ENCODE results near the gene TSBP1.
"Not testable (repeated sequence)": the region's sequence is repeated elsewhere in the genome, so short reads cannot be mapped to it uniquely, and the experiment has no call there.

Gene TSBP1

DNA sequence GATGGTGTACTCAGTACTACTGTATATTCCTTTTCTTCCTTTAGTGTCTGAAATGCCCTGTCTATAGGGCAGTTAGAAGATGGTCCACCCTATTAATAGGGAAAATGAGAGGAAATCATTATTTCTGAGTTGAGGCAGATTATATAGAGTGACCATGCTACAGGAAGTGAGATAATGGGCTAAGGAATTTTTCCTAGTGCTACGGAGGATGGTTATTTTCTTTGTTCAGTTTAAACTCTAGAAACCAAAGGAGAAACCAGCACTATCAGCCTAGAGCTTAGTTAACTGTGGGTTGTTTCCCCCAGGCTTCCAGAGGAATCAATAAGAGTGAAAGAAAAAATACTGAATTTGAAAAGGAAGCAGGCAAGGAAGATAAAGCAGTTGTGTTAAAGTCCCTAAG, 474 bp downstream of the TSBP1 start:
- DNase-seq = no peak

- no peak for DNase-seq
Observed at GRCh38 chr6:32370505-32370904, 1.2 kb downstream of the TSBP1 start.

- no peak for DNase-seq
Observed at GRCh38 chr6:32369660-32370059, 2.0 kb downstream of the TSBP1 start.

DNA sequence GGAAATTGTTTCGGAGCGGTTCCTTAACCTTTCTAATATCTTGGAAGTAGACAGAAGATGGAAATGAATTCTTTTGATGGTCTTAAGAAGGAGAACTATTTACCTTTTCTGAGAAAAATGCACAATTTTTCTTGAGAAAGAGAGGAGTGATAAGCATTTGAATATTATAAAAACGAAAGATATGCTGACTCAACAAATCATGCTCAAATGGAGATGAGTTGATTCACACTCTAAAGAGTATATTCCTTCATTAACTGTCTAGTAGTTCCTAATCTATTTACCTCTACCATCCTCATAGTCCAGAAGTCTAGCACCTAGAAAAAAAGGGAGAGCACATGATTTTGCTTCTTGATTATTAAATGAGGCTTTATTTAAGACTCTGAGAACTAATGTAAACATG, 4.1 kb downstream of the TSBP1 start:
- no peak for DNase-seq

GRCh38 chr6:32359225-32359624, 12.5 kb downstream of the TSBP1 start:
- DNase-seq = not testable (repeated sequence)

GRCh38 chr6:32358548-32358947, 13.2 kb downstream of the TSBP1 start:
- DNase-seq = not testable (repeated sequence)

GRCh38 chr6:32355018-32355417, 16.7 kb downstream of the TSBP1 start:
- no peak for DNase-seq

GRCh38 chr6:32353348-32353747, 18.4 kb downstream of the TSBP1 start:
- DNase-seq = no peak

DNA sequence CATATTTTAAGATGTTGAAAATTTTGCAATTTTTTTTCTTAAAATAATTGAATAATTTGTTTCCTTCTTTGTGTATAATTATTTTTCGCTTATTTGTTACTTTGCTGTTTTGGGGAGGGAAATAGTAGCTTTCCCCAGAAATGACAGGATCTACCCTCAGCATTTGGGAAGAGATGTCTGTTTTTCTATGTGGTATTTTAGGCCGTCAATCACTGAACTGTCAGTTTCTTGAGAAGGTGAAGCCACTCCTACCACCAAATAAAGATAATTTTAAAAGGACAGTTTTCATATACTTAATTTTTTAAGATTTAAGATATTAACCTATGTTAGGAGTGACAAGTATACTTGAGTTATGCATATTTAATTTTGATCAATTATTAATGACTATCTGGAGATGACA, 31.5 kb downstream of the TSBP1 start:
- DNase-seq = no peak

DNA sequence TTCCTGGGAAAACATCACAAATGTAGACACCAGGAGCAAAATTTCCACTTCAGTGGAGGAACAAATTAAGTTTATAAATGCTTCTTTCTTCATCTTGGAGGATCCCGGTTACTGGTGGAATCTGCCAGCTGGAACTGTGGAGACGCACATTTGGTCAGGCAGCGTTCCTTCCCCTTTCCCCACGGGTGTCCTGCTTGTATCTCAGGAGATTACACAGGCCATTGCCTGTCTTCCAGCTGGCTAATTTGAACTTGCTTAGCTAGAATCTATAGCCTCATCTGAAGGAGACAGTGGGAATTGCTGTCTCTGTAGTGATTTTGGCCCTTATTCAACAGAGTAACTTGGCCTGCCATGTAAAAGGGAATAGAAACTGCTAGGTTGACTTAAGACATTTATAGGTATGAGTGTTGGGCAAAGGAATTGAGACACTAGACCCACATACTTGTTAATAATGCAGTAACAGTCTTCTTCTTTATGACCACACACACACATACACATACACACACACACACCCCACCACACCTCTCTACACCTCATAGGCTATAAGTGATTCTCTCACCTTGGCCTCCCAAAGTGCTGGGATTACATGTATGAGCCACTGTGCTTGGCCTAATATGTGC, 34.4 kb downstream of the TSBP1 start:
- DNase-seq = no peak

DNA sequence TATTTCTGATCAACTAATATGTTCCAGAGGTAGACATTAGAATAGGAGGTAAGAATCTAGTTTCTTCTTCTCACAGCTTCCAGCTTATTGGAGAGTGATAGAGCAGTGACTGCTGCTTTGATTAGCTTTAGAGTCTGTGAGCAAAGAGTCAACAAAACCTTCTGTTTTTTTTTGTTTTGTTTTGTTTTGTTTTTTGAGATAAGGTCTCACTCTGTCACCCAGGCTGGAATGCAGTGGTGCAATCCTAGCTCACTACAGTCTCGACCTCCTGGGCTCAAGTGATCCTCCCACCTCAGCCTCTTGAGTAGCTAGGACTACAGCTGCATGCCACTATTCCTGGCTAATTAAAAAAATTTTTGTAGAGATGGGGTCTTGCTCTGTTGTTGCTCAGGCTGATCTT, 39.3 kb downstream of the TSBP1 start:
- DNase-seq = no peak

GRCh38 chr6:32329141-32329540, 42.6 kb downstream of the TSBP1 start:
- no peak for DNase-seq

DNA sequence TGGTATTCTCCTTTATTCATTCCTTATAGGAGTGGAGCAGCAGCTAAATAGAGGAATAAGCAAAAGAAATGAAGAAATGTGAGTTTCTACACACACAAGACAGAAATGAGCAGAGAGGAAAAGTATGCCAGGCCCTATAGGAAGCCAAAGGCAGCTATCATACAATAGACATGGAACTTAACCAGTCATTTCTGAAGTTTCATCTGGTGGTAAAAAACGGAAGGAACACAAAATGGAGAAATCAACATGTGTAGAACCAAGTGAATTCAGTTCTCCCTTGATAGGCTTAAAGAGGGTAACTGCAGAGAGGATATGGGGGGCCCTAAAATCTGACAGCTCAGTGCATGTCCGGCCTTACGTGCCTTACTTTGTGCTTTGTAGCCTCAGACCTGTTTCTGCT, 44.6 kb downstream of the TSBP1 start:
- DNase-seq = no peak

GRCh38 chr6:32318501-32318900, 53.2 kb downstream of the TSBP1 start:
- DNase-seq = no peak

DNA sequence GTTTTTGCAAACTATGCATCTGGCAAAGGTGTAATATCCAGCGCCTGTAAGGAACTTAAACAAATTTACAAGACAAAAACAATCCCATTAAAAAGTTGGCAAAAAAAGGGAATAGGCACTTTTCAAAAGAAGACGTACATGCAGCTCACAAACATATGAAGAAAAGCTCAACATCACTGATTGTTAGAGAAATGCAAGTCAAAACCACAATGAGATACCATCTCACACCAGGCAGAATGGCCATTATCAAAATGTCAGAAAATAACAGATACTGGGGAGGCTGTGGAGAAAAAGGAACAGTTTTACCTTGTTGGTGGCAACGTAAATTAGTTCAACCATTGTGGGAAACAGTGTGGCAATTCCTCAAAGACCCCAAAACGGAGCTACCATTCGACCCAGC, 54.2 kb downstream of the TSBP1 start:
- DNase-seq = no peak

- no peak for DNase-seq
Observed at GRCh38 chr6:32313964-32314363, 57.7 kb downstream of the TSBP1 start.

DNA sequence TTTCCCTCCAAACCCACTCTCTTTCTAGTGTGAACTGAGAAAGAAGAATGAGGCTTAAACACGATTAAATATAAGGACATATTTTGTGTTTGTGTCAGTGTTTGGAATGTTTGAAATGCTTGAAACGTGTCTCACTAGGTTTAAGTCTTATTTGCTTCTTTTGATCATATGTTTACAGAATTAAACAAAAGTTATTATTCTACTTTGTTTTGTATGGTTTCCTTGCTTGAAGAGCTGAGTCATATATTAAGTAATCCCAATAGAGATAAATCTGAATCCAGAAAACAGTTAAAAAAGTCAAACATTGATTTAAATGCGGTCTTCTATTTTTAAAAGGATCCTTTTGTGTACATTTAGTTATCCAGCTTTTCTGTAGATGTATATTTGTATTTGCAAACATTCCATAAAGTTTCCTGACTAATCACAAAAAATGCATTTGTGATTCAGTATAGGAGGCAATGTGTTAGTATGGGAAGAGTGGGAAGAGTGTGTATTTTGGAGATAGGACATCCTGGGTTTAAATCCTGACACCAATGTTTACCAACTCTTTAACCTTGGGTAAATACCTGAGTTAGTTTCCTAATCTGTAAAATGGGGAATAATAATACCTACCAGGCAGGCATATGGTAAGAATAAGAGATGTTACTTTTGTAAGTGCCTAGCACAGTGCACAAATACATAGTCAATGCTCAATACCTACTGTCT, 72.9 kb downstream of the TSBP1 start:
- DNase-seq = no peak

- not testable (repeated sequence) for DNase-seq
Observed at GRCh38 chr6:32294980-32295379, 76.7 kb downstream of the TSBP1 start.

- DNase-seq = no peak
Observed at GRCh38 chr6:32294566-32294965, 77.1 kb downstream of the TSBP1 start.

GRCh38 chr6:32293695-32294094, 78.0 kb downstream of the TSBP1 start:
- DNase-seq = no peak

DNA sequence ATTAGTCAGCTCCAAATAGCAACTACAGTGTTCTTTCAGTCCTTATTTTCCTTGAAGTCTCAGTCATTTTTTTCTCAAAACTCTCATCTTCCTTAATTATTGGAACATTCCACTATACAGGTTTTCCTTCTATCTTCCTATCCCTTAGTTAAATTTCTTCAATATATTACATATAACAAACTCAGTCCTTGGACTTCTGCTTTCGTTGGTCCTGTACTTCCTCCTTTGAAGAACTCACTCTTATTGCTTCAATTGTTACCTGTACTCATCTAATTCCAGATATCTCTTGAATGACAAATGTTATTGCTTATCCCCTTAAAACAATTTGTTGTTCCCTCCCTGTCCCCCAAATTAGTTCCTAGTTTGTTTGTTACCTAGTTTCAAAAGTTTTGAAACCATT, 80.2 kb downstream of the TSBP1 start:
- DNase-seq = no peak

- no peak for DNase-seq
Observed at GRCh38 chr6:32290886-32291450, 80.7 kb downstream of the TSBP1 start.

- no peak for DNase-seq
Observed at GRCh38 chr6:32288426-32288825, 83.3 kb downstream of the TSBP1 start.

DNA sequence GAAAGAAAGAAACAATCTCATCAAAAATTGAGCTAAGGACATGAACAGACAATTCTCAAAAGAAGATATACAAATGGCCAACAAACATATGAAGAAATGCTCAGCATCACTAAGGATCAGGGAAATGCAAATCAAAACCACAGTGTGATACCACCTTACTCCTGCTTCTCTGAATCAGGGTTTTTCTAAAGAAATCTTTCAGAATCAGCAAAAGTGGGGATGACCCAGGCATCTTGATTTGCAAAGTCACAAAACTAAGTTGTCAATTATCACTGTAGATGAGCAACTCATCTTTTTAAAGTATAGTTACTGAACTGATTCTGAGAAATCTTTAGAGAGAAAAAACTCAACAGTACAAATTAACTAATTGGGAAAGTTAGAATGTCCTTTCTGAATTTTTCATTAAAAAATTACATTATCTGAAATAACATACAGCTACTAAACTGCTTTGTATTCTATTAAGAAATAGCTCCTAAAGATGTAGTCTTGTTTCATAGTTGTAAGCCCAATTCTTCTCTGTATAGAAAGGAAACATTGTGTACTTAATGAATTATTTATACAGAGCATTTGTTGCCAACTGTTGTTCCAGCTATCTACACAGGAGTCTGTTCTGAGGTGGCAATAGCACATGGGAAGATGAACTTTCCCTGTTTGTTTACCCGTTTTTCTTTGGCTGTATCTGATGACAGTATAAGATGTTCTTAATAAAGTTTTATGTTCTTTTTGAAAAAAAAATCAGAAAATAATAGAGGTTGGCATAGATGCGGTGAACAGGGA, 97.7 kb downstream of the TSBP1 start:
- not testable (repeated sequence) for DNase-seq

Data from activated CD4-positive, CD25-positive, alpha-beta regulatory T cell treated with anti-CD3 and anti-CD28 coated beads, Interleukin-2, amount 50 U/mL, for 72 hours (primary cell).